Measurements from ENCODE around the gene RIMS3.

- TF ChIP-seq CTCF (optimal IDR thresholded peaks at IDR 0.05 in 1 of 3, IDR thresholded peaks at IDR 0.05 in 1 of 3, conservative IDR thresholded peaks at IDR 0.05 in 1 of 3; ENCODE audit: extremely low read depth in 1 of 3, insufficient read depth in 2 of 3, low read length in 3 of 3) (no peak), EZH2 (IDR thresholded peaks at IDR 0.05; ENCODE audit: low read length) (no peak)
Measured at GRCh38 chr1:40708750-40709099, 43.2 kb upstream of the RIMS3 start.

All from keratinocyte (primary cell).